Osteocyte (in vitro differentiated cells): ENCODE measurements around the gene MUC5B. TPM values are rescaled to one million over a fixed set of nuclear protein-coding genes. Genes with fewer than 3 reads are reported as not detected.

Source experiments
- DNase-seq: peaks from one replicate; pipeline ENCODE4 v3.0.0; 2021; ENCODE audit warnings: mixed read lengths; ENCODE audit not compliant: unreplicated experiment; ENCODE audit errors: extremely low spot score
- H3K27ac Mint-ChIP-seq: one replicate; pipeline ENCODE4 v1.8.0; 2021; ENCODE audit warnings: mild to moderate bottlenecking, mixed read lengths; ENCODE audit not compliant: unreplicated experiment
- H3K27me3 Mint-ChIP-seq: one replicate; pipeline ENCODE4 v1.8.0; 2021; ENCODE audit warnings: mixed read lengths; ENCODE audit not compliant: unreplicated experiment
- H3K36me3 Mint-ChIP-seq: one replicate; pipeline ENCODE4 v1.8.0; 2021; ENCODE audit warnings: mixed read lengths; ENCODE audit not compliant: unreplicated experiment
- H3K4me1 Mint-ChIP-seq: one replicate; pipeline ENCODE4 v1.8.0; 2021; ENCODE audit warnings: mixed read lengths; ENCODE audit not compliant: unreplicated experiment
- H3K4me3 Mint-ChIP-seq: one replicate; pipeline ENCODE4 v1.8.0; 2021; ENCODE audit warnings: mild to moderate bottlenecking, moderate library complexity, mixed read lengths; ENCODE audit not compliant: unreplicated experiment
- H3K9me3 Mint-ChIP-seq: one replicate; pipeline ENCODE4 v1.8.0; 2021; ENCODE audit warnings: mixed read lengths; ENCODE audit not compliant: unreplicated experiment
- total RNA-seq: library from RNA; stranded (reverse); gene quantifications from 2 replicates; pipeline ENCODE4 v1.2.1, GENCODE V29; 2021
- TF ChIP-seq, protein P1 (sequence below): fragments of 200-600 bp; sonication (generic); IDR thresholded peaks from 2 replicates; pipeline ENCODE4 v1.5.0; 2021; ENCODE audit warnings: antibody characterized with exemption, mild to moderate bottlenecking, moderate library complexity

Gene MUC5B
- total RNA-seq, 1 donor from 2014 or later: not detected

GRCh38 chr11:1276866-1277615 lies 54.2 kb downstream of the MUC5B start:
- TF ChIP-seq, protein P1, sequence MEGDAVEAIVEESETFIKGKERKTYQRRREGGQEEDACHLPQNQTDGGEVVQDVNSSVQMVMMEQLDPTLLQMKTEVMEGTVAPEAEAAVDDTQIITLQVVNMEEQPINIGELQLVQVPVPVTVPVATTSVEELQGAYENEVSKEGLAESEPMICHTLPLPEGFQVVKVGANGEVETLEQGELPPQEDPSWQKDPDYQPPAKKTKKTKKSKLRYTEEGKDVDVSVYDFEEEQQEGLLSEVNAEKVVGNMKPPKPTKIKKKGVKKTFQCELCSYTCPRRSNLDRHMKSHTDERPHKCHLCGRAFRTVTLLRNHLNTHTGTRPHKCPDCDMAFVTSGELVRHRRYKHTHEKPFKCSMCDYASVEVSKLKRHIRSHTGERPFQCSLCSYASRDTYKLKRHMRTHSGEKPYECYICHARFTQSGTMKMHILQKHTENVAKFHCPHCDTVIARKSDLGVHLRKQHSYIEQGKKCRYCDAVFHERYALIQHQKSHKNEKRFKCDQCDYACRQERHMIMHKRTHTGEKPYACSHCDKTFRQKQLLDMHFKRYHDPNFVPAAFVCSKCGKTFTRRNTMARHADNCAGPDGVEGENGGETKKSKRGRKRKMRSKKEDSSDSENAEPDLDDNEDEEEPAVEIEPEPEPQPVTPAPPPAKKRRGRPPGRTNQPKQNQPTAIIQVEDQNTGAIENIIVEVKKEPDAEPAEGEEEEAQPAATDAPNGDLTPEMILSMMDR: no peak
- Mint-ChIP-seq H3K27me3 (no peaks in the 10 kb centered on the region), H3K9me3 (no peaks in the 10 kb centered on the region), H3K4me1 (peaks cover 3% of the 10 kb centered on the region), H3K36me3 (peaks cover 21% of the 10 kb centered on the region), H3K4me3 (no peak overlapping the region), H3K27ac (no peak overlapping the region)
- DNase-seq: no peak

DNA sequence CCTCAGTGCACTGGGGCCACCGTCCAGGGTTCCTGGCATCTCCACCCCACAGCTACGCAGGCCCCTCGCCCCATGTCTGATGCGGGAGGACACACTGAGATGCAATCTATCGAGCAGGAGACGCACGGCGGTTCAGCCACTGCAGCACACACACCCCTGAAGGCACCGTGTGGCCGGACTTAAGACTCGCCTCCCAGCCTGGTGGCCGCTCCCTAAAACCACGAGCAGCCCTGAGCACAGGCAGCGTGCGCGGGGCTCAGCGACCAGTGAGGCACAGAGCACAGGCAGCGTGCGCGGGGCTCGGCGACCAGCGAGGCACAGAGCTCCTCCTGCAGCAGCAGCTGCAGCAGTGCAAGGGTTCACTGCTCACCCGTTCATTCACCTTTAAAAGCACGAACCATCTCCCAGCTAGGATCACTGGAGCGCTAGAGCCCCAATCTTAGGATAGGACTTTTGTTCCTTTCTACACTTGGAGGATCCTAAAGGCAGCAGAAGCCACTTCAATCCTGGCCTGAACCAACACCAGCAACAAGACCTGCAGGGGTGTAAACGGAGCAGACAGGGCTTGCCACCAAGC lies 55.2 kb downstream of the MUC5B start:
- peaks cover 21% of the 10 kb centered on the region for H3K36me3 Mint-ChIP-seq
- no peak overlapping the region for H3K27ac Mint-ChIP-seq
- no peaks in the 10 kb centered on the region for H3K27me3 Mint-ChIP-seq
- H3K4me1 Mint-ChIP-seq: peaks cover 5% of the 10 kb centered on the region
- H3K4me3 Mint-ChIP-seq: no peak overlapping the region
- H3K9me3 Mint-ChIP-seq: no peaks in the 10 kb centered on the region
- TF ChIP-seq, protein P1: no peak
- DNase-seq: no peak

GRCh38 chr11:1278766-1279673 lies 56.2 kb downstream of the MUC5B start:
- Mint-ChIP-seq H3K9me3 (no peaks in the 10 kb centered on the region), H3K4me3 (no peak overlapping the region), H3K27ac (no peak overlapping the region), H3K4me1 (peaks cover 5% of the 10 kb centered on the region), H3K36me3 (peaks cover 21% of the 10 kb centered on the region), H3K27me3 (no peaks in the 10 kb centered on the region)
- DNase-seq: no peak
- TF ChIP-seq, protein P1: no peak

- H3K27ac Mint-ChIP-seq: no peak overlapping the region
- no peaks in the 10 kb centered on the region for H3K9me3 Mint-ChIP-seq
- TF ChIP-seq, protein P1: no peak
- no peak for DNase-seq
- H3K27me3 Mint-ChIP-seq: no peaks in the 10 kb centered on the region
- no peak overlapping the region for H3K4me3 Mint-ChIP-seq
- peaks cover 5% of the 10 kb centered on the region for H3K4me1 Mint-ChIP-seq
- peaks cover 21% of the 10 kb centered on the region for H3K36me3 Mint-ChIP-seq
These were observed 56.8 kb downstream of the MUC5B start for GRCh38 chr11:1279674-1280055.
